Esophagus muscularis mucosa (tissue), 4 donors: Measurements from ENCODE around the gene SH3BP5L. TPM values are rescaled to one million over a fixed set of nuclear protein-coding genes. Genes with fewer than 3 reads are reported as not detected.

Source experiments
- DNase-seq: peaks from one replicate; pipeline ENCODE4 v3.0.0-alpha.2; 2017; ENCODE audit errors: extremely low spot score
- H3K27ac ChIP-seq, 4 donors: fragments of 200-600 bp; sonication (generic); replicated peaks in 1 of 4; 1 replicate in 3 of 4; 2 replicates in 1 of 4; pipeline ENCODE4 v1.5.1; 2016 to 2019; ENCODE audit warnings: mild to moderate bottlenecking in 1 of 4
- H3K27me3 ChIP-seq, 4 donors: fragments of 200-600 bp; sonication (generic); one replicate each; pipeline versions ENCODE4 v1.5.1 to v1.6.0; 2016 to 2019
- H3K36me3 ChIP-seq, 4 donors: fragments of 200-600 bp; sonication (generic); one replicate each; pipeline ENCODE4 v1.5.1; 2016 to 2019
- H3K4me1 ChIP-seq, 4 donors: fragments of 200-600 bp; sonication (generic); one replicate each; pipeline ENCODE4 v1.5.1; 2016 to 2019
- H3K4me3 ChIP-seq, 4 donors: fragments of 200-600 bp; sonication (generic); 1 replicate in 2 of 4; 2 replicates in 2 of 4; pipeline ENCODE4 v1.5.1; 2016 to 2019; ENCODE audit warnings: mild to moderate bottlenecking in 4 of 4, moderate library complexity in 1 of 4
- H3K9me3 ChIP-seq, 4 donors: fragments of 200-600 bp; sonication (generic); 1 replicate in 3 of 4; 2 replicates in 1 of 4; pipeline ENCODE4 v1.5.1; 2016 to 2019
- EP300 ChIP-seq: sonication (generic); formaldehyde crosslinking; IDR thresholded peaks from one replicate; pipeline ENCODE4 v1.6.1; 2017; ENCODE audit warnings: antibody characterized with exemption
- POLR2A ChIP-seq: fragments of 450-650 bp; IDR thresholded peaks from one replicate; pipeline ENCODE4 v1.6.1; 2017; ENCODE audit warnings: antibody characterized with exemption, moderate library complexity, mild to moderate bottlenecking, low read depth
- POLR2AphosphoS5 ChIP-seq, 2 donors: sonication (generic); formaldehyde crosslinking; IDR thresholded peaks; one replicate each; pipeline ENCODE4 v1.6.1; 2017; ENCODE audit warnings: antibody characterized with exemption in 2 of 2
- WGBS: methylation state at CpG from one replicate; pipeline ENCODE4 v1.1.5; 2018; 5-methylcytosine and 5-hydroxymethylcytosine counted together
- intact Hi-C: fragments of 100-400 bp; cut with DNase I; formaldehyde crosslinking; loops from one replicate; pipeline ENCODE4 v1.15.1; 2023
- total RNA-seq, 4 donors: library from RNA; depleted of rRNA; stranded (reverse); fragments of >200 nt; gene quantifications; one replicate each; pipeline versions ENCODE4 v1.1.0 to v1.2.1, GENCODE V29; 2016
- TF ChIP-seq, protein P1 (sequence below), 3 experiments: fragments of 200-600 bp in 2 of 3; fragments of 450-650 bp in 1 of 3; sonication (generic) in 2 of 3; IDR thresholded peaks; one replicate each; pipeline ENCODE4 v1.5.1; 2017 to 2019; ENCODE audit warnings: antibody characterized with exemption in 3 of 3, mild to moderate bottlenecking in 2 of 3, moderate library complexity in 1 of 3

SH3BP5L gene
- total RNA-seq, 4 donors from 2014 or later = 19.9 to 36.2 (median 28.3) TPM

- H3K4me3 ChIP-seq = no peak overlapping the region
- H3K27ac ChIP-seq = no peak overlapping the region
- no peak for DNase-seq
Observed at GRCh38 chr1:248849152-248849551, 23.4 kb upstream of the SH3BP5L start.

GRCh38 chr1:248848602-248849001, 22.9 kb upstream of the SH3BP5L start:
- H3K27me3 ChIP-seq = no peaks in the 10 kb centered on the region
- no peak for DNase-seq
- H3K4me3 ChIP-seq = no peak overlapping the region
- H3K4me1 ChIP-seq = peaks cover 0 to 8% (median 2%) of the 10 kb centered on the region in 4 donors
- TF ChIP-seq POLR2AphosphoS5 (IDR thresholded peaks at IDR 0.05) (no peak), POLR2A (no peak), EP300 (no peak)
- TF ChIP-seq, protein P1, sequence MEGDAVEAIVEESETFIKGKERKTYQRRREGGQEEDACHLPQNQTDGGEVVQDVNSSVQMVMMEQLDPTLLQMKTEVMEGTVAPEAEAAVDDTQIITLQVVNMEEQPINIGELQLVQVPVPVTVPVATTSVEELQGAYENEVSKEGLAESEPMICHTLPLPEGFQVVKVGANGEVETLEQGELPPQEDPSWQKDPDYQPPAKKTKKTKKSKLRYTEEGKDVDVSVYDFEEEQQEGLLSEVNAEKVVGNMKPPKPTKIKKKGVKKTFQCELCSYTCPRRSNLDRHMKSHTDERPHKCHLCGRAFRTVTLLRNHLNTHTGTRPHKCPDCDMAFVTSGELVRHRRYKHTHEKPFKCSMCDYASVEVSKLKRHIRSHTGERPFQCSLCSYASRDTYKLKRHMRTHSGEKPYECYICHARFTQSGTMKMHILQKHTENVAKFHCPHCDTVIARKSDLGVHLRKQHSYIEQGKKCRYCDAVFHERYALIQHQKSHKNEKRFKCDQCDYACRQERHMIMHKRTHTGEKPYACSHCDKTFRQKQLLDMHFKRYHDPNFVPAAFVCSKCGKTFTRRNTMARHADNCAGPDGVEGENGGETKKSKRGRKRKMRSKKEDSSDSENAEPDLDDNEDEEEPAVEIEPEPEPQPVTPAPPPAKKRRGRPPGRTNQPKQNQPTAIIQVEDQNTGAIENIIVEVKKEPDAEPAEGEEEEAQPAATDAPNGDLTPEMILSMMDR (IDR thresholded peaks at IDR 0.05) = no peak
- WGBS = 87% methylated on average over 8 of the region's 8 CpGs
- intact Hi-C loops = no loop called here
- no peaks in the 10 kb centered on the region for H3K9me3 ChIP-seq
- peaks cover 44 to 82% (median 78%) of the 10 kb centered on the region in 4 donors for H3K36me3 ChIP-seq
- H3K27ac ChIP-seq = no peak overlapping the region

More at GRCh38 chr1:248849152-248849551, 23.4 kb upstream of the SH3BP5L start:
- Histone ChIP-seq H3K9me3 (no peaks in the 10 kb centered on the region), H3K4me1 (peaks cover 0 to 12% (median 1%) of the 10 kb centered on the region in 4 donors), H3K27me3 (no peaks in the 10 kb centered on the region), H3K36me3 (peaks cover 44 to 86% (median 83%) of the 10 kb centered on the region in 4 donors)
- TF ChIP-seq POLR2A = no peak
- no peak for TF ChIP-seq EP300
- TF ChIP-seq, protein P1 (IDR thresholded peaks at IDR 0.05) = no peak
- no peak for TF ChIP-seq POLR2AphosphoS5 (IDR thresholded peaks at IDR 0.05)
- intact Hi-C loops = no loop called here
- WGBS = 81% methylated on average over 3 of the region's 3 CpGs

DNA sequence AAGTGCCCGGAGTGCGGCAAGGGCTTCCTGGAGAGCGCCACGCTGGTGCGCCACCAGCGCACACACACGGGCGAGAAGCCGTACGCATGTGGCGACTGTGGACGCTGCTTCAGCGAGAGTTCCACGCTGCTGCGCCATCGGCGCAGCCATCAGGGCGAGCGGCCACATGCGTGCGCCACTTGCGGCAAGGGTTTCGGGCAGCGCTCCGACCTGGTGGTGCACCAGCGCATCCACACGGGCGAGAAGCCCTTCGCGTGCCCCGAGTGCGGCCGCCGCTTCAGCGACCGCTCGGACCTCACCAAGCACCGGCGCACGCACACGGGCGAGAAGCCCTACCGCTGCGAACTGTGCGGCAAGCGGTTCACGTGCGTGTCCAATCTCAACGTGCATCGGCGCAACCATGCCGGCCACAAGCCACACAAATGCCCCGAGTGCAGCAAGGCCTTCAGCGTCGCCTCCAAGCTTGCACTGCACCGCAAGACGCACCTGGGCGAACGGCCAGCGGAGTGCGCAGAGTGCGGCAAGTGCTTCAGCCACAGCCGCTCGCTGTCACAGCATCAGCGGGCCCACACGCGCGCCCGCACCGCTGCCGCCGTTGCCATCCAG, 22.3 kb upstream of the SH3BP5L start:
- TF ChIP-seq POLR2A = no peak
- TF ChIP-seq POLR2AphosphoS5 (IDR thresholded peaks at IDR 0.05) = no peak
- TF ChIP-seq, protein P1 (IDR thresholded peaks at IDR 0.05) = no peak
- TF ChIP-seq EP300 = no peak
- H3K36me3 ChIP-seq = peaks cover 44 to 78% (median 77%) of the 10 kb centered on the region in 4 donors
- no peak overlapping the region for H3K27ac ChIP-seq
- WGBS = 97% methylated on average over 30 of the region's 72 CpGs
- H3K4me1 ChIP-seq = peaks cover 3 to 7% (median 5%) of the 10 kb centered on the region in 4 donors
- no peaks in the 10 kb centered on the region for H3K27me3 ChIP-seq
- H3K9me3 ChIP-seq = no peaks in the 10 kb centered on the region
- DNase-seq = no peak
- intact Hi-C loops = no loop called here
- H3K4me3 ChIP-seq = no peak overlapping the region

- Histone ChIP-seq H3K36me3 (peaks cover 44 to 82% (median 77%) of the 10 kb centered on the region in 4 donors), H3K4me1 (peaks cover 9 to 14% (median 11%) of the 10 kb centered on the region in 4 donors), H3K27ac (no peak overlapping the region), H3K4me3 (no peak overlapping the region), H3K27me3 (no peaks in the 10 kb centered on the region), H3K9me3 (no peaks in the 10 kb centered on the region)
- WGBS = 90% methylated on average over 65 of the region's 76 CpGs
- no peak for TF ChIP-seq POLR2A
- TF ChIP-seq EP300 = no peak
- TF ChIP-seq POLR2AphosphoS5 (IDR thresholded peaks at IDR 0.05) = no peak
- TF ChIP-seq, protein P1 (IDR thresholded peaks at IDR 0.05) = no peak
- intact Hi-C loops = no loop called here
- no peak for DNase-seq
Observed at GRCh38 chr1:248847181-248847955, 21.7 kb upstream of the SH3BP5L start.
